Measurements from ENCODE around the gene RFPL4AL1. TPM values are rescaled to one million over a fixed set of nuclear protein-coding genes. Genes with fewer than 3 reads are reported as not detected.
"Not testable (repeated sequence)": the region's sequence is repeated elsewhere in the genome, so short reads cannot be mapped to it uniquely, and the experiment has no call there.

The RFPL4AL1 gene
- polyA plus RNA-seq (2011; rRNA removed): not detected in 2 replicates
- polyA minus RNA-seq (2011; rRNA and poly(A)+ RNA removed): not detected in 2 replicates

DNA sequence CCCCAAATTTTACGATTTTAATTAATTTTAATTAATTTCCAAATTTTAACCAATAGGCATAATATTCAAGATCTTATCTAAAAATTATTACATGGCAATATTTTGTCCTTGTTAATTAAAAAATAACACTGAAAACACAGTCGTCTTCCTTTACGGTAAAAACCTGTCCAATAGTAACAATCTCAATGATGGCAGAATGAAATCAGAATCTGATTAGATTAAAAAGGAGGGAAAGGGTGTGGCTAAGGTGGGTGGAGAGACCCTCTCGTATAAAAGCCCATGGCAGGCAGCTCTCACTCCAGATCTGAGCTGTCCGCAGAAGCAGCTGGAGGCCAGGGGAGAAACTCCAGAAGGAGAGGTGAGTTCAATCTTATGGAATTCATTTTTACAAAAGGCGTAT lies at the start of gene RFPL4AL1:
TSS of gene RFPL4AL1 (plus strand) at position 301 of the 400 bp plus-strand sequence. CDS start 2,687 bp downstream, outside the sequence.
- H3K27ac ChIP-seq (ENCODE audit: low read depth, low read length); H3K4me3 ChIP-seq (ENCODE audit: low read depth, low read length); POLR2A ChIA-PET; CTCF ChIA-PET; H3K27me3 ChIP-seq (ENCODE audit: control insufficient read depth, insufficient read depth, low read length); DNase-seq (ENCODE audit: low read depth, low spot score); H3K9me3 ChIP-seq (ENCODE audit: control insufficient read depth, insufficient read depth, low read length): not testable (repeated sequence)

DNA sequence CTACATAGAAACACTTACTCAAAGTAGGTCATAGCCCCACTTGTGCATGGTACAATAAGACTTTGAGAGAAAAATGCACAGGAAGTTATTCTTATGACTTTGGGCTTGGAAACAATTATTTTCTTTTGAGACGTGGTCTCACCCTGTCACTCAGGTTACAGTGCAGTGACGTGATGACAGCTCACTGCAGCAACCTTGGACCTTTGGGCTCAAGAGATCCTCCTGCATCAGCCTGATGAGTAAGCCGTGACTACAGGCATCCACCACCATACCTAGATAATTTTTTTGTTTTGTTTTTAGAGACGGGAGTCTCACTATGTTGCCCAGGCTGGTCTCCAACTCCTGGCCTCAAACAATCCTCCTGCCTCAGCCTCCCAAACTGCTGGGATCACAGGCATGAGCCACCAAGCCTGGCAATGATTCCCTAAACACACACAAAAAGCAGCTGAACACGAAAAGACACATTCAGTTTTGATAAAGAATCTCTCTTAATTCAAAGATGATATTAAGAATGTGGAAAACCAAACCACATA lies 48.6 kb upstream of the RFPL4AL1 start:
- ChIA-PET CTCF (no interaction called here), POLR2A (no interaction called here)
- Histone ChIP-seq H3K9me3 (ENCODE audit: control insufficient read depth, insufficient read depth, low read length) (peaks cover 9% of the 10 kb centered on the region; the same call in 1 of the 2 replicates), H3K27ac (ENCODE audit: low read depth, low read length) (no peak overlapping the region), H3K27me3 (ENCODE audit: control insufficient read depth, insufficient read depth, low read length) (no peaks in the 10 kb centered on the region), H3K4me3 (ENCODE audit: low read depth, low read length) (no peak overlapping the region)
- DNase-seq (ENCODE audit: low read depth, low spot score): no peak
- TF ChIP-seq, protein P1, sequence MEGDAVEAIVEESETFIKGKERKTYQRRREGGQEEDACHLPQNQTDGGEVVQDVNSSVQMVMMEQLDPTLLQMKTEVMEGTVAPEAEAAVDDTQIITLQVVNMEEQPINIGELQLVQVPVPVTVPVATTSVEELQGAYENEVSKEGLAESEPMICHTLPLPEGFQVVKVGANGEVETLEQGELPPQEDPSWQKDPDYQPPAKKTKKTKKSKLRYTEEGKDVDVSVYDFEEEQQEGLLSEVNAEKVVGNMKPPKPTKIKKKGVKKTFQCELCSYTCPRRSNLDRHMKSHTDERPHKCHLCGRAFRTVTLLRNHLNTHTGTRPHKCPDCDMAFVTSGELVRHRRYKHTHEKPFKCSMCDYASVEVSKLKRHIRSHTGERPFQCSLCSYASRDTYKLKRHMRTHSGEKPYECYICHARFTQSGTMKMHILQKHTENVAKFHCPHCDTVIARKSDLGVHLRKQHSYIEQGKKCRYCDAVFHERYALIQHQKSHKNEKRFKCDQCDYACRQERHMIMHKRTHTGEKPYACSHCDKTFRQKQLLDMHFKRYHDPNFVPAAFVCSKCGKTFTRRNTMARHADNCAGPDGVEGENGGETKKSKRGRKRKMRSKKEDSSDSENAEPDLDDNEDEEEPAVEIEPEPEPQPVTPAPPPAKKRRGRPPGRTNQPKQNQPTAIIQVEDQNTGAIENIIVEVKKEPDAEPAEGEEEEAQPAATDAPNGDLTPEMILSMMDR (IDR thresholded peaks at IDR 0.05; ENCODE audit: low read depth, low read length): no peak

DNA sequence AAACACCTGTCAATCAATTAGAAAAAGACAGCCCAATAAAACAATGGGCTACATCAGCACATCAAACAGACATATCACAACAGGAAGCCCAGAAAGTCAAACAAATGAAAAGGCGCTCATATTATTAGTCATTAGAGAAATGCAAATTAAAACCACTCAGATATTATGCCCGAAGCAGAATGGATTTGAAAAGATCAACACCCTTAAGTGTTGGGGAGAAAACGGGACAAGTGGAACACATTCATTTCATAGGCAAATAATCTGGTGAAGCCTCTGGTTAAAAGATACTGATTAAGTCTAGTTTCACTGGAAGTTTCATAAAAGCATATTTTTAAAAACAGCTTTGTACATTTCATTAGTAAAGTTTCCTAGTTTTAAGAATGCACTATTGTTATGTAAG lies 48.1 kb upstream of the RFPL4AL1 start:
- H3K4me3 ChIP-seq (ENCODE audit: low read depth, low read length): no peak overlapping the region
- H3K27ac ChIP-seq (ENCODE audit: low read depth, low read length): no peak overlapping the region
- POLR2A ChIA-PET: no interaction called here
- TF ChIP-seq, protein P1 (IDR thresholded peaks at IDR 0.05; ENCODE audit: low read depth, low read length): no peak
- CTCF ChIA-PET: no interaction called here
- H3K9me3 ChIP-seq (ENCODE audit: control insufficient read depth, insufficient read depth, low read length): peaks cover 9% of the 10 kb centered on the region; the same call in 1 of the 2 replicates
- H3K27me3 ChIP-seq (ENCODE audit: control insufficient read depth, insufficient read depth, low read length): no peaks in the 10 kb centered on the region
- DNase-seq (ENCODE audit: low read depth, low spot score): no peak

DNA sequence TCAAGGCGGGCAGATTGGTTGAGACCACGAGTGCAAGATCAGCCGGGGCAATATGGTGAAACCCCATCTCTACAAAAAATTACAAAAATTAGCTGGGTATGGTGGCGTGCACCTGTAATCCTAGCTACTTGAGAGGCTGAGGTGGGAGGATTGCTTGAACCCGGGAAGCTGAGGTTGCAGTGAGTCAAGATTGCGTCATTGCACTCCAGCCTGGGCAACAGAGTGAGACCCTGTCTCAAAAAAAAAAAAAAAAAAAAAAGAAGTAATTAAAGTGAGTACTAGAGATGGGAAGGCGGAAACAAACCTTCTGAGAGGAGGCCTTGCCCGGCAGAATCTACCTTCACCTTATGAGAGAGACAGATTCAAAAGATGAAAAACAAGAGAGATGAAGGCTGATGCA lies 45.4 kb upstream of the RFPL4AL1 start:
- H3K27ac ChIP-seq (ENCODE audit: low read depth, low read length): no peak overlapping the region
- ChIA-PET POLR2A (no interaction called here), CTCF (no interaction called here)
- H3K9me3 ChIP-seq (ENCODE audit: control insufficient read depth, insufficient read depth, low read length): peaks cover 9% of the 10 kb centered on the region
- no peaks in the 10 kb centered on the region for H3K27me3 ChIP-seq (ENCODE audit: control insufficient read depth, insufficient read depth, low read length)
- no peak overlapping the region for H3K4me3 ChIP-seq (ENCODE audit: low read depth, low read length)
- DNase-seq (ENCODE audit: low read depth, low spot score): no peak
- TF ChIP-seq, protein P1 (IDR thresholded peaks at IDR 0.05; ENCODE audit: low read depth, low read length): no peak

DNA sequence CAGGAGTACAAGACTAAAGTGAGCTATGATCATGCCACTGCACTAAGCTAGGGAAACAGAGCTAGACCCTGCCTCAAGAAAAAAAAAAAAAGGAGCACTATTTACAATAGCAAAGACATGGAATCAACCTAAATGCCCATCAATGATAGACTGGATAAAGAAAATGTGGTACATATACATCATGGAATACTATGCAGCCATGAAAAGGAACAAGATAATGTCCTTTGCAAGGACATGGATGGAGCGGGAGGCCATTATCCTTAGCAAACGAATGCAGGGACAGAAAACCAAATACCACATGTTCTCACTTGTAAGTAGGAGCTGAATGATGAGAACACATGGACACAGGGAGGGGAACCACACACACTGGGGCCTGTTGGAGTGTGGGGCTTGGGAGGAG lies 38.5 kb upstream of the RFPL4AL1 start:
- CTCF ChIA-PET; DNase-seq (ENCODE audit: low read depth, low spot score); POLR2A ChIA-PET; H3K27ac ChIP-seq (ENCODE audit: low read depth, low read length); H3K27me3 ChIP-seq (ENCODE audit: control insufficient read depth, insufficient read depth, low read length); H3K4me3 ChIP-seq (ENCODE audit: low read depth, low read length): not testable (repeated sequence)
- H3K9me3 ChIP-seq (ENCODE audit: control insufficient read depth, insufficient read depth, low read length): peaks cover 14% of the 10 kb centered on the region

- no peak within 1 kb of the TSS for H3K27ac ChIP-seq (ENCODE audit: low read depth, low read length)
- TF ChIP-seq, protein P1 (IDR thresholded peaks at IDR 0.05; ENCODE audit: low read depth, low read length): no peak
- DNase-seq (ENCODE audit: low read depth, low spot score): no peak
- no peaks in the 10 kb centered on the region for H3K27me3 ChIP-seq (ENCODE audit: control insufficient read depth, insufficient read depth, low read length)
- CTCF ChIA-PET: no interaction called here
- H3K4me3 ChIP-seq (ENCODE audit: low read depth, low read length): no peak within 1 kb of the TSS
- H3K9me3 ChIP-seq (ENCODE audit: control insufficient read depth, insufficient read depth, low read length): peaks cover 13% of the 10 kb centered on the region
- POLR2A ChIA-PET: no interaction called here
Measured at GRCh38 chr19:55738302-55738701, 30.6 kb upstream of the RFPL4AL1 start, which contains the start of gene NLRP9. NLRP9 (minus strand) TSS chr19:55738402; CDS start chr19:55738374, 28 bp downstream.
